HepG2 (cell line): Measurements from ENCODE around the gene WASF1. TPM values are rescaled to one million over a fixed set of nuclear protein-coding genes. Genes with fewer than 3 reads are reported as not detected.
"Not testable (repeated sequence)": the region's sequence is repeated elsewhere in the genome, so short reads cannot be mapped to it uniquely, and the experiment has no call there.

ENCODE experiments used
- ATAC-seq: fragments of 200-7000 bp; cut with Tn5 transposase; 3 replicates; pipeline ENCODE4 v1.9.1; 2020; ENCODE audit warnings: mild to moderate bottlenecking, moderate library complexity
- BruUV-seq: library from RNA; stranded (reverse); fragments of 400-500 nt; replicated peaks from 2 replicates; lab custom pipeline; 2021; lab: Mats Ljungman, UMichigan
- CTCF ChIA-PET: fragments of 300-600 bp; formaldehyde crosslinking; extraction: SDS; loops from one replicate; lab custom pipeline; 2021; ENCODE audit warnings: low total read pairs, inconsistent platforms, low intra/inter-chr PET ratio; lab: Yijun Ruan, JAX
- POLR2A ChIA-PET: fragments of 350-600 bp; sonication (Branson Sonifier 250); formaldehyde crosslinking; loops from one replicate; lab custom pipeline; 2020; ENCODE audit warnings: antibody characterized with exemption, inconsistent platforms; lab: Yijun Ruan, JAX
- DNase-seq: peaks from one replicate; pipeline ENCODE4 v3.0.0-alpha.2; 2015; ENCODE audit warnings: low spot score
- FAIRE-seq: peaks from 3 replicates; lab custom pipeline; 2011; peaks lifted over from hg19 to GRCh38; lab: Jason Lieb, UNC
- H2AFZ ChIP-seq: one replicate; pipeline ENCODE4 v1.6.1; 2011; ENCODE audit warnings: low read length, inconsistent platforms
- H3K27ac ChIP-seq: fragments of 300-600 bp; 3 replicates; pipeline ENCODE4 v1.8.0; 2011; ENCODE audit warnings: mixed run types, mild to moderate bottlenecking, mixed read lengths, low read length, inconsistent platforms; ENCODE audit not compliant: insufficient read depth; ENCODE audit errors: extremely low read length
- H3K27me3 ChIP-seq, 2 experiments: fragments of 200-600 bp in 1 of 2; 2 replicates in 1 of 2; 3 replicates in 1 of 2; pipeline versions ENCODE4 v1.6.0 to v1.8.0; 2011; ENCODE audit warnings: low read length in 2 of 2, mild to moderate bottlenecking in 2 of 2, moderate library complexity in 2 of 2, inconsistent platforms in 1 of 2; ENCODE audit not compliant: insufficient read depth in 2 of 2, control insufficient read depth in 1 of 2
- H3K36me3 ChIP-seq, 2 experiments: fragments of 200-600 bp in 1 of 2; replicated peaks in 1 of 2; 2 replicates in 1 of 2; 3 replicates in 1 of 2; pipeline versions ENCODE4 v1.5.1 to v1.8.0; 2011; ENCODE audit warnings: low read length in 2 of 2, inconsistent platforms in 1 of 2; ENCODE audit not compliant: insufficient read depth in 2 of 2, control insufficient read depth in 1 of 2
- H3K4me1 ChIP-seq: 2 replicates; pipeline ENCODE4 v1.5.1; 2012; ENCODE audit warnings: low read length, inconsistent platforms; ENCODE audit not compliant: insufficient read depth
- H3K4me2 ChIP-seq: 2 replicates; pipeline ENCODE4 v1.6.0; 2011; ENCODE audit warnings: low read depth, low read length, inconsistent platforms
- H3K4me3 ChIP-seq, 3 experiments: fragments of 200-600 bp in 1 of 3; sonication (generic), shearing (Covaris generic) in 1 of 3; replicated peaks in 1 of 3; 2 replicates each; pipeline ENCODE4 v1.5.1; 2011 to 2016; ENCODE audit warnings: low read length in 3 of 3, inconsistent platforms in 2 of 3, low read depth in 2 of 3, mild to moderate bottlenecking in 2 of 3, control low read depth in 1 of 3, mixed read lengths in 1 of 3; ENCODE audit not compliant: insufficient read depth in 1 of 3
- H3K79me2 ChIP-seq: one replicate; pipeline ENCODE4 v1.6.1; 2011; ENCODE audit warnings: low read length, inconsistent platforms; ENCODE audit not compliant: insufficient read depth
- H3K9ac ChIP-seq: 2 replicates; pipeline ENCODE4 v1.6.0; 2011; ENCODE audit warnings: mild to moderate bottlenecking, low read depth, low read length, inconsistent platforms; ENCODE audit not compliant: insufficient read depth
- H3K9me3 ChIP-seq: 2 replicates; pipeline ENCODE4 v1.5.1; 2012; ENCODE audit warnings: mild to moderate bottlenecking, low read length
- H4K20me1 ChIP-seq: 2 replicates; pipeline ENCODE4 v1.6.0; 2011; ENCODE audit warnings: inconsistent platforms, mild to moderate bottlenecking, low read length, moderate library complexity; ENCODE audit not compliant: insufficient read depth
- HMG20A ChIP-seq: IDR thresholded peaks from 2 replicates; pipeline ENCODE4 v1.6.1; 2016; ENCODE audit warnings: borderline replicate concordance
- MAFG ChIP-seq: sonication (generic); formaldehyde crosslinking; IDR thresholded peaks from 2 replicates; pipeline ENCODE4 v1.5.1; 2020; ENCODE audit warnings: mild to moderate bottlenecking, missing genetic modification reagents
- ZFY ChIP-seq: sonication (generic); formaldehyde crosslinking; IDR thresholded peaks from 2 replicates; pipeline ENCODE4 v1.4.0; 2020; ENCODE audit warnings: missing genetic modification reagents
- WGBS: methylation state at CpG from one replicate; pipeline ENCODE4 v1.1.6; 2017; ENCODE audit warnings: low lambda C conversion rate; 5-methylcytosine and 5-hydroxymethylcytosine counted together
- in situ Hi-C: cut with HindIII; loops from 2 replicates; pipeline ENCODE4 v1.10.0; 2017; ENCODE audit warnings: low pct_unique_long_range_greater_than_20kb; ENCODE audit not compliant: extremely low pct_ligation_motif_present
- intact Hi-C: fragments of 100-400 bp; cut with micrococcal nuclease; formaldehyde crosslinking; loops from one replicate; pipeline ENCODE4 v1.10.0; 2022; ENCODE audit not compliant: unreplicated experiment
- polyA plus RNA-seq, 8 experiments: library from polyadenylated mRNA; depleted of rRNA in 3 of 8; stranded (reverse) in 7 of 8; unstranded in 1 of 8; fragments of >200 nt; fragmentation: Illumina TruSeq in 4 of 8; extraction: Trizol in 4 of 8; gene quantifications; 2 replicates each; pipeline versions ENCODE4 v1.2.1 to v1.2.3, GENCODE V29; 2011 to 2016; ENCODE audit warnings: low read depth in 4 of 8, missing spikeins in 1 of 8, mixed read lengths in 1 of 8; ENCODE audit not compliant: insufficient read depth in 1 of 8
- total RNA-seq, 5 experiments: library from RNA; depleted of rRNA; stranded (reverse); fragments of >200 nt; fragmentation: Illumina TruSeq; extraction: Trizol; gene quantifications; 2 replicates each; pipeline ENCODE4 v1.2.3, GENCODE V29; 2016; ENCODE audit warnings: low read depth in 1 of 5

Gene WASF1
- total and polyA plus RNA-seq, 2 of the 13 experiments (the other 11 are each of a cell fraction or from before 2014, with no cell fraction given), result 8.5 to 17.3 TPM

- Histone ChIP-seq H3K36me3 (no peaks in the 10 kb centered on the region; a peak in 1 of 5 replicates), H3K4me1 (no peaks in the 10 kb centered on the region), H3K9ac (no peak overlapping the region), H3K79me2 (no peaks in the 10 kb centered on the region), H4K20me1 (no peaks in the 10 kb centered on the region), H2AFZ (no peak overlapping the region), H3K4me3 (no peak overlapping the region), H3K27me3 (no peaks in the 10 kb centered on the region), H3K27ac (no peak overlapping the region), H3K4me2 (no peak overlapping the region), H3K9me3 (no peaks in the 10 kb centered on the region)
- no TSS peak for BruUV-seq
- TF ChIP-seq MAFG (CRISPR knock-in tag), result no peak
- no peak for TF ChIP-seq HMG20A (CRISPR knock-in tag)
- no peak for TF ChIP-seq ZFY (CRISPR knock-in tag)
- FAIRE-seq, result no peak
- POLR2A ChIA-PET, result no interaction called here
- peak; percentile 2 for DNase-seq
- intact Hi-C loops (no loop called here), in situ Hi-C loops (no loop called here)
- CTCF ChIA-PET, result no interaction called here
- no peak for ATAC-seq
Measured at GRCh38 chr6:110125361-110125760, 54.1 kb downstream of the WASF1 start.

DNA sequence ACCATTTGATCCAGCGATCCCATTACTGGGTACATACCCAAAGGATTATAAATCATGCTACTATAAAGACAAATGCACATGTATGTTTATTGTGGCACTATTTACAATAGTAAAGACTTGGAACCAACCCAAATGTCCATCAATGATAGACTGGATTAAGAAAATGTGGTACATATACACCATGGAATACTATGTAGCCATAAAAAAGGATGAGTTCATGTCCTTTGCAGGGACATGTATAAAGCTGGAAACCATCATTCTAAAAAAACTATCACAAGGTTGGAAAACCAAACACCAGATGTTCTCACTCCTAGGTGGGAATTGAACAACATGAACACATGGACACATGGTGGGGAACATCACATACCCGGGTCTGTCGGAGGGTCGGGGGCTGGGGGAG is 57.8 kb downstream of the WASF1 start:
- intact Hi-C loops, H2AFZ ChIP-seq, ATAC-seq, H3K4me3 ChIP-seq, H3K9ac ChIP-seq, POLR2A ChIA-PET, BruUV-seq, H3K36me3 ChIP-seq, CTCF ChIA-PET, H4K20me1 ChIP-seq, H3K9me3 ChIP-seq, H3K27me3 ChIP-seq, H3K4me1 ChIP-seq, H3K4me2 ChIP-seq, in situ Hi-C loops, H3K27ac ChIP-seq, FAIRE-seq, H3K79me2 ChIP-seq, DNase-seq: not testable (repeated sequence)
- 89% methylated on average over 4 of the region's 4 CpGs for WGBS
